Activated CD8-positive, alpha-beta memory T cell treated with anti-CD3 and anti-CD28 coated beads, Interleukin-2, amount 10 ng/mL, durations not matched to agents 7 days and 5 days (primary cell): ENCODE measurements around the gene CYTH3. TPM values are rescaled to one million over a fixed set of nuclear protein-coding genes. Genes with fewer than 3 reads are reported as not detected.

ENCODE experiments used
- ATAC-seq: fragments of 150-1000 bp; cut with Tn5 transposase; one replicate; pipeline ENCODE4 v1.10.0; 2021; ENCODE audit warnings: moderate library complexity
- CTCF ChIA-PET: fragments of 350-600 bp; sonication (Branson Sonifier 250); formaldehyde crosslinking; loops from one replicate; lab custom pipeline; 2021; ENCODE audit warnings: antibody characterized with exemption; lab: Charles Lee
- DNase-seq: peaks from one replicate; pipeline ENCODE4 v3.0.0-alpha.2; 2020
- H3K27ac Mint-ChIP-seq: one replicate; pipeline ENCODE4 v1.8.0; 2021; ENCODE audit warnings: mild to moderate bottlenecking, mixed read lengths
- H3K27me3 Mint-ChIP-seq: one replicate; pipeline ENCODE4 v1.8.0; 2021; ENCODE audit warnings: mixed read lengths
- H3K36me3 Mint-ChIP-seq: one replicate; pipeline ENCODE4 v1.8.0; 2021; ENCODE audit warnings: mild to moderate bottlenecking, mixed read lengths
- H3K4me1 Mint-ChIP-seq: one replicate; pipeline ENCODE4 v1.8.0; 2021; ENCODE audit warnings: mixed read lengths
- H3K4me3 Mint-ChIP-seq: one replicate; pipeline ENCODE4 v1.8.0; 2021; ENCODE audit warnings: mild to moderate bottlenecking, moderate library complexity, mixed read lengths
- H3K9me3 Mint-ChIP-seq: one replicate; pipeline ENCODE4 v1.8.0; 2022; ENCODE audit warnings: low read depth, mixed read lengths
- total RNA-seq, 2 experiments: library from RNA; stranded (reverse); gene quantifications; one replicate each; pipeline ENCODE4 v1.2.3, GENCODE V29; 2021

Gene CYTH3
- total RNA-seq, 2 experiments from 2014 or later: 0.73 to 1.3 TPM

- CTCF ChIA-PET: no interaction called here
- DNase-seq (no peak), ATAC-seq (no peak)
- no peak overlapping the region for H3K27ac Mint-ChIP-seq
- H3K27me3 Mint-ChIP-seq: no peaks in the 10 kb centered on the region
- no peaks in the 10 kb centered on the region for H3K9me3 Mint-ChIP-seq
- no peaks in the 10 kb centered on the region for H3K36me3 Mint-ChIP-seq
- H3K4me3 Mint-ChIP-seq: no peak overlapping the region
- H3K4me1 Mint-ChIP-seq: no peaks in the 10 kb centered on the region
These were observed 92.6 kb downstream of the CYTH3 start for GRCh38 chr7:6179620-6180343.

- Mint-ChIP-seq H3K9me3 (no peaks in the 10 kb centered on the region), H3K36me3 (no peaks in the 10 kb centered on the region), H3K27ac (no peak overlapping the region), H3K4me1 (no peaks in the 10 kb centered on the region), H3K4me3 (no peak overlapping the region), H3K27me3 (no peaks in the 10 kb centered on the region)
- ATAC-seq: no peak
- CTCF ChIA-PET: no interaction called here
- DNase-seq: no peak
These were observed 94.0 kb downstream of the CYTH3 start for GRCh38 chr7:6178298-6179029.

GRCh38 chr7:6175645-6176044 lies 96.8 kb downstream of the CYTH3 start:
- H3K4me3 Mint-ChIP-seq: no peak overlapping the region
- H3K36me3 Mint-ChIP-seq: no peaks in the 10 kb centered on the region
- ATAC-seq (no peak), DNase-seq (no peak)
- no peaks in the 10 kb centered on the region for H3K4me1 Mint-ChIP-seq
- H3K27ac Mint-ChIP-seq: no peak overlapping the region
- CTCF ChIA-PET: no interaction called here
- H3K9me3 Mint-ChIP-seq: no peaks in the 10 kb centered on the region
- H3K27me3 Mint-ChIP-seq: no peaks in the 10 kb centered on the region

- Mint-ChIP-seq H3K4me1 (no peaks in the 10 kb centered on the region), H3K27me3 (no peaks in the 10 kb centered on the region), H3K9me3 (no peaks in the 10 kb centered on the region), H3K4me3 (no peak overlapping the region), H3K27ac (no peak overlapping the region), H3K36me3 (no peaks in the 10 kb centered on the region)
- CTCF ChIA-PET: no interaction called here
- no peak for DNase-seq
- ATAC-seq: no peak
These were observed 99.5 kb downstream of the CYTH3 start for GRCh38 chr7:6172910-6173295.

- no peak overlapping the region for H3K4me3 Mint-ChIP-seq
- no peak overlapping the region for H3K27ac Mint-ChIP-seq
- H3K36me3 Mint-ChIP-seq: no peaks in the 10 kb centered on the region
- no peak for DNase-seq
- no peak for ATAC-seq
- CTCF ChIA-PET: no interaction called here
- no peaks in the 10 kb centered on the region for H3K4me1 Mint-ChIP-seq
- H3K9me3 Mint-ChIP-seq: no peaks in the 10 kb centered on the region
- no peaks in the 10 kb centered on the region for H3K27me3 Mint-ChIP-seq
These were observed 100.1 kb downstream of the CYTH3 start for GRCh38 chr7:6172224-6172909.

- no peak for DNase-seq
- Mint-ChIP-seq H3K36me3 (no peaks in the 10 kb centered on the region), H3K27me3 (no peaks in the 10 kb centered on the region), H3K4me3 (no peak overlapping the region), H3K9me3 (no peaks in the 10 kb centered on the region), H3K27ac (no peak overlapping the region), H3K4me1 (no peaks in the 10 kb centered on the region)
- CTCF ChIA-PET: no interaction called here
- no peak for ATAC-seq
These were observed 100.7 kb downstream of the CYTH3 start for GRCh38 chr7:6171532-6172223.

- Mint-ChIP-seq H3K4me1 (no peaks in the 10 kb centered on the region), H3K36me3 (no peaks in the 10 kb centered on the region), H3K27me3 (no peaks in the 10 kb centered on the region), H3K9me3 (no peaks in the 10 kb centered on the region), H3K4me3 (no peak overlapping the region), H3K27ac (no peak overlapping the region)
- CTCF ChIA-PET: no interaction called here
- no peak for ATAC-seq
- no peak for DNase-seq
These were observed 101.6 kb downstream of the CYTH3 start for GRCh38 chr7:6170571-6171531.

GRCh38 chr7:6169805-6170520 lies 102.5 kb downstream of the CYTH3 start:
- Mint-ChIP-seq H3K27me3 (no peaks in the 10 kb centered on the region), H3K4me1 (no peaks in the 10 kb centered on the region), H3K4me3 (no peak overlapping the region), H3K36me3 (no peaks in the 10 kb centered on the region), H3K9me3 (no peaks in the 10 kb centered on the region), H3K27ac (no peak overlapping the region)
- ATAC-seq: no peak
- DNase-seq: no peak
- CTCF ChIA-PET: no interaction called here

GRCh38 chr7:6168477-6168868 lies 104.0 kb downstream of the CYTH3 start:
- Mint-ChIP-seq H3K27ac (no peak overlapping the region), H3K9me3 (no peaks in the 10 kb centered on the region), H3K4me1 (no peaks in the 10 kb centered on the region), H3K27me3 (no peaks in the 10 kb centered on the region), H3K36me3 (no peaks in the 10 kb centered on the region), H3K4me3 (no peak overlapping the region)
- CTCF ChIA-PET: interaction anchor here (0.6 kb wide), 1 partner anchor 279 kb away, joined by 4 read pairs; the partner anchor contains the start of gene DAGLB
- no peak for ATAC-seq
- no peak for DNase-seq

- Mint-ChIP-seq H3K36me3 (no peaks in the 10 kb centered on the region), H3K4me1 (peaks cover 3% of the 10 kb centered on the region), H3K27me3 (no peaks in the 10 kb centered on the region), H3K4me3 (no peak overlapping the region), H3K27ac (no peak overlapping the region), H3K9me3 (no peaks in the 10 kb centered on the region)
- no peak for DNase-seq
- ATAC-seq: no peak
- CTCF ChIA-PET: interaction anchor here (0.6 kb wide), 2 partner anchors 51 to 280 kb away, joined by 3 to 4 read pairs; partner anchors contain the start of gene DAGLB
These were observed 104.6 kb downstream of the CYTH3 start for GRCh38 chr7:6167587-6168476.

GRCh38 chr7:6167004-6167551 lies 105.3 kb downstream of the CYTH3 start:
- Mint-ChIP-seq H3K4me3 (no peak overlapping the region), H3K27ac (no peak overlapping the region), H3K36me3 (no peaks in the 10 kb centered on the region), H3K27me3 (no peaks in the 10 kb centered on the region), H3K9me3 (no peaks in the 10 kb centered on the region), H3K4me1 (peaks cover 10% of the 10 kb centered on the region)
- ATAC-seq: no peak
- DNase-seq: no peak
- CTCF ChIA-PET: interaction anchor here (0.6 kb wide), 1 partner anchor 52 kb away, joined by 3 read pairs; no protein-coding TSS in a partner anchor
